CD4-positive, alpha-beta T cell (primary cell): Measurements from ENCODE around the gene XK. TPM values are rescaled to one million over a fixed set of nuclear protein-coding genes. Genes with fewer than 3 reads are reported as not detected.

Experiments
- ATAC-seq: fragments of 200-7000 bp; cut with Tn5 transposase; one replicate; pipeline ENCODE4 v1.10.0; 2022; ENCODE audit warnings: mild to moderate bottlenecking; ENCODE audit not compliant: poor library complexity
- CTCF ChIA-PET: fragments of 350-600 bp; sonication (Branson Sonifier 250); formaldehyde crosslinking; loops from one replicate; lab custom pipeline; 2021; ENCODE audit warnings: antibody characterized with exemption, inconsistent platforms; lab: Charles Lee
- POLR2A ChIA-PET: fragments of 350-600 bp; sonication (Branson Sonifier 250); formaldehyde crosslinking; loops from one replicate; lab custom pipeline; 2021; ENCODE audit warnings: antibody characterized with exemption, inconsistent platforms; lab: Charles Lee
- DNase-seq, 14 experiments: peaks; one replicate each; pipeline ENCODE4 v3.0.0-alpha.2; 2013 to 2020; ENCODE audit warnings: mixed read lengths in 2 of 14
- H3K27ac ChIP-seq, 2 donors: one replicate each; pipeline versions ENCODE4 v1.5.1 to v1.7.0; 2013; ENCODE audit warnings: low read length in 2 of 2, low read depth in 1 of 2, mild to moderate bottlenecking in 1 of 2
- H3K27me3 ChIP-seq, 2 experiments: 1 replicate in 1 of 2; 2 replicates in 1 of 2; pipeline versions ENCODE4 v1.6.1 to v1.7.0; 2013; ENCODE audit warnings: low read length in 2 of 2, control low read depth in 1 of 2, mild to moderate bottlenecking in 1 of 2, moderate library complexity in 1 of 2; ENCODE audit not compliant: insufficient read depth in 2 of 2, control insufficient read depth in 1 of 2
- H3K36me3 ChIP-seq: one replicate; pipeline ENCODE4 v1.6.1; 2013; ENCODE audit warnings: low read length, control low read depth; ENCODE audit not compliant: insufficient read depth
- H3K4me1 ChIP-seq: one replicate; pipeline ENCODE4 v1.6.1; 2013; ENCODE audit warnings: low read length, control low read depth; ENCODE audit not compliant: insufficient read depth
- H3K4me3 ChIP-seq: one replicate; pipeline ENCODE4 v1.5.1; 2013; ENCODE audit warnings: mild to moderate bottlenecking, low read length, moderate library complexity
- H3K9me3 ChIP-seq, 2 experiments: 1 replicate in 1 of 2; 2 replicates in 1 of 2; pipeline versions ENCODE4 v1.6.1 to v1.7.0; 2013; ENCODE audit warnings: low read length in 2 of 2, mild to moderate bottlenecking in 2 of 2, control low read depth in 1 of 2, moderate library complexity in 1 of 2; ENCODE audit not compliant: control insufficient read depth in 1 of 2, insufficient read depth in 1 of 2
- H3K27ac Mint-ChIP-seq: one replicate; pipeline ENCODE4 v1.8.0; 2020; ENCODE audit warnings: mixed read lengths
- H3K27me3 Mint-ChIP-seq: one replicate; pipeline ENCODE4 v1.8.0; 2021; ENCODE audit warnings: mixed read lengths
- H3K36me3 Mint-ChIP-seq: one replicate; pipeline ENCODE4 v1.8.0; 2021; ENCODE audit warnings: low read depth, mixed read lengths
- H3K4me1 Mint-ChIP-seq: one replicate; pipeline ENCODE4 v1.8.0; 2021; ENCODE audit warnings: low read depth, mixed read lengths
- H3K4me3 Mint-ChIP-seq: one replicate; pipeline ENCODE4 v1.8.0; 2020; ENCODE audit warnings: mild to moderate bottlenecking, mixed read lengths
- H3K9me3 Mint-ChIP-seq: one replicate; pipeline ENCODE4 v1.8.0; 2020; ENCODE audit warnings: mixed read lengths
- intact Hi-C, 2 experiments: fragments of 100-400 bp; cut with DNase I in 1 of 2; cut with micrococcal nuclease in 1 of 2; formaldehyde crosslinking; loops; one replicate each; pipeline versions ENCODE4 v1.15.1 to v1.9.0; 2023 to 2025; cut with DNase I, micrococcal nuclease
- total RNA-seq, 174 experiments: library from RNA in 2 of 174; stranded (reverse) in 2 of 174; gene quantifications; one replicate each; pipeline ENCODE4 v1.2.3 and lab custom pipeline; 2021 to 2026
- TF ChIP-seq, protein P1 (sequence below): fragments of 200-600 bp; IDR thresholded peaks from one replicate; pipeline ENCODE4 v1.8.0; 2022; ENCODE audit warnings: antibody characterized with exemption, mild to moderate bottlenecking

XK gene
- total RNA-seq, 2 experiments from 2014 or later = 0.05 TPM; not detected in 1

DNA sequence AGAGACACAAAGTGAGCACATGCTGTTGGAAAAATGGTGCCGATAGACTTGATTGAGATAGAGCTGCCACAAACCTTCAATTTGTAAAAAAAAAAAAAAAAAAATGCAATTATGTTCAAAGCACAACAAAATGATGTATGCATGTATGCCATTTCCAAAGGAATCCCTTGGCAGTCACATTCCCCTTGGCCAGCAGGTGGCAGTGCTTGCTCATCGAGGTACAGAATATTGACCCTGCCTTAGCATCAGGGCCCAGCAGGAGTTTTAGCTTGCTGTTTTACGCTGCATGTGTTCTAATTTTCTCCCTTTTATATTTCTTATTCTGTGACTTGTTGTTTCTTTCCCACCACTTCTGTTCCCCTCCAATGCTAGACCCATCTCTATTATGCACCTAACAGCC lies 59.8 kb downstream of the XK start:
- DNase-seq (peak; percentile 57 to 85 (median 72)), ATAC-seq (peak; percentile 84)
- no peak overlapping the region for H3K27ac ChIP-seq
- TF ChIP-seq, protein P1, sequence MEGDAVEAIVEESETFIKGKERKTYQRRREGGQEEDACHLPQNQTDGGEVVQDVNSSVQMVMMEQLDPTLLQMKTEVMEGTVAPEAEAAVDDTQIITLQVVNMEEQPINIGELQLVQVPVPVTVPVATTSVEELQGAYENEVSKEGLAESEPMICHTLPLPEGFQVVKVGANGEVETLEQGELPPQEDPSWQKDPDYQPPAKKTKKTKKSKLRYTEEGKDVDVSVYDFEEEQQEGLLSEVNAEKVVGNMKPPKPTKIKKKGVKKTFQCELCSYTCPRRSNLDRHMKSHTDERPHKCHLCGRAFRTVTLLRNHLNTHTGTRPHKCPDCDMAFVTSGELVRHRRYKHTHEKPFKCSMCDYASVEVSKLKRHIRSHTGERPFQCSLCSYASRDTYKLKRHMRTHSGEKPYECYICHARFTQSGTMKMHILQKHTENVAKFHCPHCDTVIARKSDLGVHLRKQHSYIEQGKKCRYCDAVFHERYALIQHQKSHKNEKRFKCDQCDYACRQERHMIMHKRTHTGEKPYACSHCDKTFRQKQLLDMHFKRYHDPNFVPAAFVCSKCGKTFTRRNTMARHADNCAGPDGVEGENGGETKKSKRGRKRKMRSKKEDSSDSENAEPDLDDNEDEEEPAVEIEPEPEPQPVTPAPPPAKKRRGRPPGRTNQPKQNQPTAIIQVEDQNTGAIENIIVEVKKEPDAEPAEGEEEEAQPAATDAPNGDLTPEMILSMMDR = peak; percentile 66
- no peaks in the 10 kb centered on the region for H3K27me3 ChIP-seq
- H3K36me3 ChIP-seq = no peaks in the 10 kb centered on the region
- Mint-ChIP-seq H3K36me3 (no peaks in the 10 kb centered on the region), H3K4me1 (peaks cover 14% of the 10 kb centered on the region), H3K4me3 (peak overlapping the region; percentile 4), H3K27me3 (no peaks in the 10 kb centered on the region), H3K9me3 (no peaks in the 10 kb centered on the region), H3K27ac (no peak overlapping the region)
- intact Hi-C loops = loop anchor here (1.0 to 10.0 kb wide), 4 partner anchors 80 to 579 kb away; partner anchors contain the start of gene RPGR (in 2 of the 2)
- peaks cover 15% of the 10 kb centered on the region for H3K4me1 ChIP-seq
- no peak overlapping the region for H3K4me3 ChIP-seq
- CTCF ChIA-PET = interaction anchor here (0.6 to 6.0 kb wide), 9 partner anchors 18 to 582 kb away, joined by 3 to 47 read pairs (median 3); partner anchors contain the start of gene RPGR
- H3K9me3 ChIP-seq = no peaks in the 10 kb centered on the region
- POLR2A ChIA-PET = interaction anchor here (0.6 to 3.1 kb wide), 5 partner anchors 10 to 119 kb away, joined by 3 to 24 read pairs (median 4); no protein-coding TSS in a partner anchor

DNA sequence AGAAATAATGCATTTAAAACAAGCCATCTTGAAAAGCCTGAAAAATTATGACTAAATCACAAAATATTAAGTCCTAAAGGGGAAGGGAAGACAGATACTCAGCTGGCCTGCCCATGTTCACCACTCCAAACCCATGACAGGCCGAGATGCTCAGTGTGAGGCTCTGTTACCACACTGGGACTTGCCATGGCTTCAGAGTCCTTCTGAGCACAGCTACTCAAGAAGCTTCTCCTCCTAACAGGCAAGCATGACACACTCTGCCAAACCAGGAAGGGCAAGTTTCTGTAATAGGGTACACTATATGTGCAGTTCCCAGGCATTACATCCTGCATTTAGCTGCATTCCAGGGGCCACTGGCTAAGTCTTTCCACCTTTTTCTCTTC lies 60.2 kb downstream of the XK start:
- H3K4me3 Mint-ChIP-seq = no peak overlapping the region
- intact Hi-C loops = loop anchor here (1.0 to 10.0 kb wide), 4 partner anchors 79 to 579 kb away; partner anchors contain the start of gene RPGR (in 2 of the 2)
- H3K27ac ChIP-seq = no peak overlapping the region

DNA sequence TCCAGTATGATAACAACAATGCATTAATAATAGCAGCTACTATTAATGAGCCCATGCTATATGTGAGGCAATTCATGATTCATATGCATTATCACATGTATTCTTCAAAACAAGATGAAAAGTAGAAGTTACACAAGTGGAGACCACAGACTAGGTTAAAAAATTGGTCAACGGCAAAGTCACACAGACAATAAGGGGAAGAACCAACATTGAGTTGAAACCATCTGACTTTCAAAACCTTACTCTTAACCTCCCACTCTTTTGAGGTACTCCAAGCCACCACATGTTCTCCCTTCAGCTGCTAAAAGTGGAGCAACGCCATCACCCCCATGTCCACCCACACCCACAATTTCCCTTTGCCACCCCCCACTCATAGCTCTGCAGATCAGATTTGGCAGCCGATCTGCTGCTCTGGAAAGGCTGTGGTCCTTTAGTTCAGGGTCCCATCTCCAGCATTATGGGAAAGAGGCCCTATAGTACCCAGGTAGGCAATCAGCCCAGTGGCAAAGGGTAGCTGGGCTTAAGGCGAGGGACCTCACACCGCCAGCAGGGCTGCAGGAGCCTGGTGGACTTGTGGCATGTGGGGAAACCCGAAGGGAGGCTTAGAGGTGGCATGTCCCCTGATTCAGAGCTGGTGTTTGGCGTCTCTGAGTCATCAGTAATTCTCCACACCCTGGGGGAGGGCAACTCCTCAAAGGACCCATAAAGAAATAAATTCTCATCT lies 60.8 kb downstream of the XK start:
- Histone ChIP-seq H3K4me1 (peaks cover 15% of the 10 kb centered on the region), H3K27me3 (no peaks in the 10 kb centered on the region), H3K27ac (no peak overlapping the region), H3K4me3 (no peak overlapping the region), H3K36me3 (no peaks in the 10 kb centered on the region), H3K9me3 (no peaks in the 10 kb centered on the region)
- ChIA-PET POLR2A (interaction anchor here (0.6 to 3.1 kb wide), 4 partner anchors 9 to 99 kb away, joined by 3 to 24 read pairs (median 4); no protein-coding TSS in a partner anchor), CTCF (interaction anchor here (0.9 to 6.0 kb wide), 3 partner anchors 78 to 581 kb away, joined by 3 to 47 read pairs (median 11); partner anchors contain the start of gene RPGR)
- ATAC-seq = no peak
- DNase-seq = peak in 2 of 14 experiments; percentile 46 to 63
- Mint-ChIP-seq H3K27ac (no peak overlapping the region), H3K4me3 (no peak overlapping the region), H3K9me3 (no peaks in the 10 kb centered on the region), H3K4me1 (peaks cover 17% of the 10 kb centered on the region), H3K36me3 (no peaks in the 10 kb centered on the region), H3K27me3 (no peaks in the 10 kb centered on the region)
- TF ChIP-seq, protein P1 = no peak
- intact Hi-C loops = loop anchor here (10.0 kb wide), 1 partner anchor 578 kb away; the partner anchor contains the start of gene RPGR (in 2 of the 2)

More for the DNA sequence above, 60.2 kb downstream of the XK start:
- Mint-ChIP-seq H3K27me3 (no peaks in the 10 kb centered on the region), H3K4me1 (peaks cover 14% of the 10 kb centered on the region), H3K36me3 (no peaks in the 10 kb centered on the region), H3K9me3 (no peaks in the 10 kb centered on the region), H3K27ac (no peak overlapping the region)
- Histone ChIP-seq H3K4me3 (no peak overlapping the region), H3K27me3 (no peaks in the 10 kb centered on the region), H3K36me3 (no peaks in the 10 kb centered on the region), H3K9me3 (no peaks in the 10 kb centered on the region), H3K4me1 (peaks cover 15% of the 10 kb centered on the region)
- TF ChIP-seq, protein P1 = no peak
- no peak for ATAC-seq
- CTCF ChIA-PET = interaction anchor here (0.6 to 6.0 kb wide), 9 partner anchors 17 to 581 kb away, joined by 3 to 47 read pairs (median 3); partner anchors contain the start of gene RPGR
- peak in 2 of 14 experiments; percentile 27 to 41 for DNase-seq
- POLR2A ChIA-PET = interaction anchor here (0.6 to 3.1 kb wide), 5 partner anchors 9 to 119 kb away, joined by 3 to 24 read pairs (median 4); no protein-coding TSS in a partner anchor
